ENCODE results near the gene SARS1. TPM values are rescaled to one million over a fixed set of nuclear protein-coding genes. Genes with fewer than 3 reads are reported as not detected.

SARS1 gene
- total RNA-seq, 1 donor from 2014 or later: 364 TPM

DNA sequence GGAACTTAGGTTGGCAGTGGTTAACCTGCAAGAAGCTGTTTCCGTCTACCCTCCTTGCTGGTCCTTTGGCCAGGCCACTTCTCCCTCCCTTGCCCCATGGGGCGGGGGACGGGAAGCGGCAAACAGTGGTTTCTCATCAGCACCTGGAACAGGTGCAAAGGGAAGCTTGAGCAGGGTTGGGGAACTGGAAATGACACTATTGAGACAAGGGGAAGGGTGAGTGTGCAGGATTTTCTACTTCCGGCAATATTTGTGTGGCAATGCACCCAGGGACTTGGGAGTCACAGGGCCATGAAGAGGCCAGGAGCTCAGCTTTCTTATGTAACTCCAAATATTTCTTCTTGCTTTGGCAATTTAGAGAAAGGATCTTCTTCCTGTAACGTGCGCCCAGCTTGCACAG lies 29.0 kb upstream of the SARS1 start:
- H3K9me3 Mint-ChIP-seq (ENCODE audit: unreplicated experiment): no peaks in the 10 kb centered on the region
- no peaks in the 10 kb centered on the region for H3K27me3 Mint-ChIP-seq (ENCODE audit: unreplicated experiment)
- DNase-seq (ENCODE audit: extremely low spot score, unreplicated experiment): no peak
- peaks cover 17% of the 10 kb centered on the region for H3K4me1 Mint-ChIP-seq (ENCODE audit: unreplicated experiment)
- H3K4me3 Mint-ChIP-seq (ENCODE audit: unreplicated experiment): no peak overlapping the region
- TF ChIP-seq, protein P1, sequence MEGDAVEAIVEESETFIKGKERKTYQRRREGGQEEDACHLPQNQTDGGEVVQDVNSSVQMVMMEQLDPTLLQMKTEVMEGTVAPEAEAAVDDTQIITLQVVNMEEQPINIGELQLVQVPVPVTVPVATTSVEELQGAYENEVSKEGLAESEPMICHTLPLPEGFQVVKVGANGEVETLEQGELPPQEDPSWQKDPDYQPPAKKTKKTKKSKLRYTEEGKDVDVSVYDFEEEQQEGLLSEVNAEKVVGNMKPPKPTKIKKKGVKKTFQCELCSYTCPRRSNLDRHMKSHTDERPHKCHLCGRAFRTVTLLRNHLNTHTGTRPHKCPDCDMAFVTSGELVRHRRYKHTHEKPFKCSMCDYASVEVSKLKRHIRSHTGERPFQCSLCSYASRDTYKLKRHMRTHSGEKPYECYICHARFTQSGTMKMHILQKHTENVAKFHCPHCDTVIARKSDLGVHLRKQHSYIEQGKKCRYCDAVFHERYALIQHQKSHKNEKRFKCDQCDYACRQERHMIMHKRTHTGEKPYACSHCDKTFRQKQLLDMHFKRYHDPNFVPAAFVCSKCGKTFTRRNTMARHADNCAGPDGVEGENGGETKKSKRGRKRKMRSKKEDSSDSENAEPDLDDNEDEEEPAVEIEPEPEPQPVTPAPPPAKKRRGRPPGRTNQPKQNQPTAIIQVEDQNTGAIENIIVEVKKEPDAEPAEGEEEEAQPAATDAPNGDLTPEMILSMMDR (IDR thresholded peaks at IDR 0.05): no peak
- no peaks in the 10 kb centered on the region for H3K36me3 Mint-ChIP-seq (ENCODE audit: unreplicated experiment)
- H3K27ac Mint-ChIP-seq (ENCODE audit: unreplicated experiment): no peak overlapping the region

DNA sequence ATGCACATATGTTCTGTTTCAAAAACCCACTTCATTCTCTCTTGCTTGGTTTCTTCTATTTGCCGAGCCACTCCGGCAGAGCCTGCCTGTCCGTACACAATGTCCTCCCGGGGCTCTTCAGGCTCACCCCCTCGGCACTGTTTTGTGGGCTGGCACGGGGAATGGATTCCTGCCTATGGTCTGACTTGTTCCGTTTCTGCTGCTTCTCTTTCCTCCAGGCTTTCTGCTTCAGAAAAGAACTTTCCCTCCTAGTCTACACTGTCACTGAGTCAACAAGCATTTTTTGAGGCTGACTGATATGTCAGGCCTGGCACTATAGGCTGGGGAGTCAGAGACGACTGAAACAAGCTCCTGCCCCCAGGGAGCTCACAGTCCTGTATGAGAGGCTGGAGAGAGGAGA lies 28.4 kb upstream of the SARS1 start:
- Mint-ChIP-seq H3K27ac (ENCODE audit: unreplicated experiment) (no peak overlapping the region), H3K4me3 (ENCODE audit: unreplicated experiment) (no peak overlapping the region), H3K36me3 (ENCODE audit: unreplicated experiment) (no peaks in the 10 kb centered on the region), H3K9me3 (ENCODE audit: unreplicated experiment) (no peaks in the 10 kb centered on the region), H3K4me1 (ENCODE audit: unreplicated experiment) (peaks cover 17% of the 10 kb centered on the region), H3K27me3 (ENCODE audit: unreplicated experiment) (no peaks in the 10 kb centered on the region)
- no peak for DNase-seq (ENCODE audit: extremely low spot score, unreplicated experiment)
- TF ChIP-seq, protein P1 (IDR thresholded peaks at IDR 0.05): no peak

DNA sequence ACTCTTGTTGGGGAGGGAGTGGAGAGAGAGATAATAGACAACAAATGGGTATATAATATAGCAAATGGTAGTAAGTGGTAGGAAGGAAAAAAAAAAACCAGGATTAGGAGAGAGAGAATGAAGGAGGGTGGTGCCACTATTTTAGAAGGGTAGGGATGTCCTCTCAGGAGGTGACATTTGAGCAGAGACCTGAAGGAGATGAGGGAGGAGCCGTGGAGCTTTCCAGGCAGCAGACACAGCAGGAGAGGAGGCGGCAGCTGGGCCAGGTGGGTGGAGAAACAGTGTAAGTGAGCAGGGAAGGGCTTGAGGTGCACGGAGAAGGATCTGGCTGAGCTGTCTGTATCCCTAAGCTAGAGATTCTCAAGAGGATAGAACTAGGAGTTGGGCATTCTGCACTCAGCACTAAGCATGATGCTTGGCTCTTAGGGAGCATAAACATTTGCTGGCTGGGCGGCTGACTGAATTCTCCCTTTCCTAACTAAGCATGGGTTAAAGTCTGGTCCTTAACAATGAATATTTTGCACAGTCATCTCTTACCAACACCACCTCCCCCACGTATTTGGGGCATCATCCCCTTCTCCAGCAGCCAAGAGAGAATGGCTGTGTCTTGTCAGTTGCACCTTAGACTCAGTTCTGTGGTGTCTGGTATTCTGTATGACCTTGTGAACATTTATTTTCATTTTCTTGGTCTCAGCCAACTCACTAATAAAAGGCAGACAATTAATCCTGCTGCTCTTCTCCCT lies 27.6 kb upstream of the SARS1 start:
- H3K4me1 Mint-ChIP-seq (ENCODE audit: unreplicated experiment): peaks cover 10% of the 10 kb centered on the region
- H3K27ac Mint-ChIP-seq (ENCODE audit: unreplicated experiment): no peak overlapping the region
- H3K27me3 Mint-ChIP-seq (ENCODE audit: unreplicated experiment): no peaks in the 10 kb centered on the region
- no peaks in the 10 kb centered on the region for H3K9me3 Mint-ChIP-seq (ENCODE audit: unreplicated experiment)
- H3K4me3 Mint-ChIP-seq (ENCODE audit: unreplicated experiment): no peak overlapping the region
- no peaks in the 10 kb centered on the region for H3K36me3 Mint-ChIP-seq (ENCODE audit: unreplicated experiment)
- DNase-seq (ENCODE audit: extremely low spot score, unreplicated experiment): no peak
- TF ChIP-seq, protein P1 (IDR thresholded peaks at IDR 0.05): no peak

DNA sequence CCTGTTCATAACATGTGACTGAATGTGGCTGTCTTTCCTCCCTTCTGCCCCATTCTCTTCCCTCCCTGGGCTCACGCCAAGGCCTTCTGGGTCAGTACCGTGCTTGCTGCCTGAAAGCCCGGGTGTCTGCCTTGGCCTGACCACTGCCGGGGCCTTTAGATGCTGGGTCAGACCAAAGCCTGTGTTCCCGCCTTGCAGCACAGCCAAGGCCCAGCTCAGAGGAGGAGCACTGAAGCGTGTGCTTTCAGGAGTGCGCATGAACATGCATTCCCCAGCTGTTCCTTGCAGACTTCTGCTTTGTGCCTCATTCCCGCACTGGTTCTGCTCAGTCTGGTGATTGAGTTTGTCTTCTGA lies 27.0 kb upstream of the SARS1 start:
- no peak for DNase-seq (ENCODE audit: extremely low spot score, unreplicated experiment)
- H3K27ac Mint-ChIP-seq (ENCODE audit: unreplicated experiment): no peak overlapping the region
- no peaks in the 10 kb centered on the region for H3K36me3 Mint-ChIP-seq (ENCODE audit: unreplicated experiment)
- H3K4me1 Mint-ChIP-seq (ENCODE audit: unreplicated experiment): peaks cover 5% of the 10 kb centered on the region
- TF ChIP-seq, protein P1 (IDR thresholded peaks at IDR 0.05): no peak
- no peaks in the 10 kb centered on the region for H3K9me3 Mint-ChIP-seq (ENCODE audit: unreplicated experiment)
- no peak overlapping the region for H3K4me3 Mint-ChIP-seq (ENCODE audit: unreplicated experiment)
- H3K27me3 Mint-ChIP-seq (ENCODE audit: unreplicated experiment): no peaks in the 10 kb centered on the region

DNA sequence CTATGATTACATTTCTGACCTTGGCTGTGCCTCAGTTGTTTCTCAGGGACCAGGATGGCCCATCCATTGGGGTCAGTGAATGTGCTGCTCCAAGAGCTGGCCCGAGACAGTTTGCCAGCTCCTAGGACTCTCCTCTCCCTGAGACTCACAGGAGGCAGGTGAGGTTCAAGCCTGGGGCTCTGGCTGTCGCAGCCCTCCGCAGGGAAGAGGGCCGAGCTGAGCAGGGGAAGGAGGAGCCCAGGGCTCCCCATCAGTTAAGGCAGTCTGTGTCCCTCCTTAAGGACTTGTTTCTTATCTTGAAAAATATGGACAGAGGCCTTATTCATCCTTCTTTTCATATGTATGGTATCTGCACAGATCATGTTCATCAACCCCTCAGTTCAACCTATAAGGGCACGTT lies 26.6 kb upstream of the SARS1 start:
- TF ChIP-seq, protein P1 (IDR thresholded peaks at IDR 0.05): no peak
- Mint-ChIP-seq H3K27me3 (ENCODE audit: unreplicated experiment) (no peaks in the 10 kb centered on the region), H3K4me1 (ENCODE audit: unreplicated experiment) (peaks cover 3% of the 10 kb centered on the region), H3K27ac (ENCODE audit: unreplicated experiment) (no peak overlapping the region), H3K9me3 (ENCODE audit: unreplicated experiment) (no peaks in the 10 kb centered on the region), H3K4me3 (ENCODE audit: unreplicated experiment) (no peak overlapping the region), H3K36me3 (ENCODE audit: unreplicated experiment) (no peaks in the 10 kb centered on the region)
- DNase-seq (ENCODE audit: extremely low spot score, unreplicated experiment): no peak

Measured in osteocyte (in vitro differentiated cells).